SJSA1 (cell line): ENCODE results near the gene ZBTB16. TPM values are rescaled to one million over a fixed set of nuclear protein-coding genes. Genes with fewer than 3 reads are reported as not detected.
A peak's percentile ranks its signal among the peaks of the same experiment; 100 is the strongest.

Experiments
- DNase-seq, 2 experiments: peaks; one replicate each; pipeline ENCODE4 v3.0.0-alpha.2; 2015 to 2020; ENCODE audit warnings: low spot score in 2 of 2, low read depth in 1 of 2
- H3K27ac ChIP-seq: fragments of 250-450 bp; sonication (Bioruptor Pico); 2 replicates; pipeline ENCODE4 v1.5.1; 2020; ENCODE audit warnings: mild to moderate bottlenecking, moderate library complexity
- H3K27me3 ChIP-seq: fragments of 250-450 bp; sonication (Bioruptor Pico); replicated peaks from 2 replicates; pipeline ENCODE4 v1.5.1; 2020; ENCODE audit warnings: mild to moderate bottlenecking, moderate library complexity
- H3K36me3 ChIP-seq: fragments of 250-450 bp; sonication (Bioruptor Pico); 2 replicates; pipeline ENCODE4 v1.5.1; 2020; ENCODE audit warnings: mild to moderate bottlenecking
- H3K4me1 ChIP-seq: fragments of 250-450 bp; sonication (Bioruptor Pico); replicated peaks from 2 replicates; pipeline ENCODE4 v1.6.1; 2021; ENCODE audit warnings: mild to moderate bottlenecking
- H3K4me3 ChIP-seq: fragments of 250-450 bp; sonication (Bioruptor Pico); 2 replicates; pipeline ENCODE4 v1.5.1; 2020; ENCODE audit warnings: mild to moderate bottlenecking
- H3K9me3 ChIP-seq: fragments of 250-450 bp; sonication (Bioruptor Pico); replicated peaks from 2 replicates; pipeline ENCODE4 v1.5.1; 2020; ENCODE audit warnings: mild to moderate bottlenecking
- total RNA-seq: library from RNA; depleted of rRNA; stranded (reverse); fragments of >200 nt; shearing (Covaris generic); gene quantifications from 2 replicates; pipeline ENCODE4 v1.2.3, GENCODE V29; 2014; rRNA removed

ZBTB16 gene
- total RNA-seq, 1 experiment from 2014 or later = not detected

DNA sequence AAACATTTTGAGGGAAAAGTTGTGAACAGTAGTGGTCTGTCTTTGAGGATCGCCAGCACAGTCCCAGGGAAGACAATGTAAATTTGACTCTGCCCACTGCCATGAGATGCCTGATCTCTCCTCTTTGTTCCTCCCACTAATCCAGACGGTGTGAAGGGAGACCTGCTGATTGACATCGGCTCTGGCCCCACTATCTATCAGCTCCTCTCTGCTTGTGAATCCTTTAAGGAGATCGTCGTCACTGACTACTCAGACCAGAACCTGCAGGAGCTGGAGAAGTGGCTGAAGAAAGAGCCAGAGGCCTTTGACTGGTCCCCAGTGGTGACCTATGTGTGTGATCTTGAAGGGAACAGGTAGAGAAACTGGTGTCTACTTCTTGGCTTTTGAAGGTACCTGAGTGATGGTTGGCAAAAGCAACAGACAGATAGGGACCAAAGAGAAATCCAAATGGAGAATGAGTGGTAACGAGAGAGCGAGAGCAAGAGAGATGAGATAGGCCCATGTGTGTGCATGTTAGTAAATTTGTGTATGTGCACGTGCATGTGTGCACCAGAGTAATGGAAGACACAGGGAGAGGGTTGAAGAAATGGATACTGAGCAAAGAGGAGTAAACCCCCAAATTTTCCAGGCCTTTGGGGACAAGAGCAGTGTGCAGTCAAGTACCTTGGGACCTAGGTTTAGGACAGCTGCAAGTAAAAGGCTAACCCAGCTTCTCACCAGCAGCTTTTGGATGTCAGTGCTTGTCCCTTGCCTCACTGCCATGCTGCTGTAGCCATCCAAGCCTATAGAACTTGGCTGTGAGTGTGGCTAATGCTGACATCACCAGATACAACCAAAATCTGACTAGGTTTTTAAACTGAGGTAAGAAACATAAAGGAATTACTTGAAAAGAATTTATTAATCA is 238.5 kb downstream of the ZBTB16 start:
- DNase-seq = no peak
- H3K4me1 ChIP-seq = peaks cover 44% of the 10 kb centered on the region
- peaks cover 41% of the 10 kb centered on the region for H3K36me3 ChIP-seq

DNA sequence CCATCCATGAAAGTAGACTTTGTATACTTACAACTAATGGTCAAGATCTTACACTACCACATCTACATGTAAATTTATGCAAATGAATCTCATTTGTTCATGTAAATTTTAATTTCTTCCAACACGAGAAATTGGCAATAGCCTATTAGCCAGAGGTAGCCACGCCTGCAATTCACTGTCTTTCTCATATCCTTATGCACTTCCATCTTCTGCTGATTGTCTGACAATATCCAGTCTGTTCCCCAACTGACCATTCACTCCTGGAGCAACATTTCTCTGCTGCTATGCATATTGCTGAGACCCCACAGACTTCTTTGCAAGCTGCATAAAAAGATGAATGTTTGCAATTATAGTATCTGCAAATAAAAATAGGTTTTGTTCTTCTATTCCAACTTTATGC is 239.2 kb downstream of the ZBTB16 start:
- no peak overlapping the region for H3K27ac ChIP-seq
- H3K27me3 ChIP-seq = no peaks in the 10 kb centered on the region
- no peak for DNase-seq
- H3K9me3 ChIP-seq = no peaks in the 10 kb centered on the region
- H3K4me3 ChIP-seq = no peak overlapping the region
- H3K4me1 ChIP-seq = peaks cover 37% of the 10 kb centered on the region
- H3K36me3 ChIP-seq = peaks cover 41% of the 10 kb centered on the region

More for the DNA sequence above, 238.5 kb downstream of the ZBTB16 start:
- H3K27ac ChIP-seq = peak overlapping the region; percentile 96; the same call in 1 of the 2 replicates
- H3K9me3 ChIP-seq = no peaks in the 10 kb centered on the region
- H3K4me3 ChIP-seq = peak overlapping the region; percentile 43
- H3K27me3 ChIP-seq = no peaks in the 10 kb centered on the region

Other genes starting within 250 kb of the ZBTB16 start
- 10.7 and 16.9 TPM in 2 replicates for gene USP28, start 184.1 kb upstream of the ZBTB16 start, total RNA-seq
- not detected in 2 replicates for gene HTR3B, start 154.9 kb upstream of the ZBTB16 start, total RNA-seq
- gene HTR3A, start 84.6 kb upstream of the ZBTB16 start, total RNA-seq = not detected in 2 replicates
- gene NNMT, start 236.7 kb downstream of the ZBTB16 start, total RNA-seq = 125 and 173 TPM in 2 replicates